GM12892 (cell line): Measurements from ENCODE around the gene TAPBP.

ENCODE experiments used
- DNase-seq: peaks from one replicate; pipeline ENCODE4 v3.0.0; 2011; ENCODE audit not compliant: insufficient read length
- FAIRE-seq: peaks from 2 replicates; lab custom pipeline; 2011; peaks lifted over from hg19 to GRCh38; lab: Jason Lieb, UNC
- POLR2A ChIP-seq: IDR thresholded peaks from 2 replicates; pipeline ENCODE4 v1.6.1; 2011; ENCODE audit warnings: low read depth, low read length, control low read depth
- POLR2AphosphoS5 ChIP-seq: IDR thresholded peaks from 2 replicates; pipeline ENCODE4 v1.6.1; 2011; ENCODE audit warnings: low read depth, low read length, control low read depth
- TAF1 ChIP-seq: IDR thresholded peaks from 2 replicates; pipeline ENCODE4 v1.6.1; 2011; ENCODE audit warnings: low read depth, mild to moderate bottlenecking, control low read depth, low read length, borderline replicate concordance

TAPBP gene

GRCh38 chr6:33317669-33318425, 4.0 kb upstream of the TAPBP start, which contains the start of gene ZBTB22:
Gene ZBTB22, minus strand, starts transcription at chr6:33317744. Its CDS starts 828 bp downstream, at chr6:33316916.
- DNase-seq (peak; percentile 79), FAIRE-seq (peak; percentile 94)
- peak; percentile 51; the same call in 1 of the 2 replicates for TF ChIP-seq POLR2AphosphoS5
- no peak for TF ChIP-seq TAF1
- peak; percentile 39; the same call in 1 of the 2 replicates for TF ChIP-seq POLR2A

GRCh38 chr6:33317419-33317668, 3.5 kb upstream of the TAPBP start:
- no peak for TF ChIP-seq TAF1
- no peak for TF ChIP-seq POLR2A
- TF ChIP-seq POLR2AphosphoS5: no peak
- DNase-seq: peak; percentile 56
- FAIRE-seq: no peak

GRCh38 chr6:33316603-33317418, 2.9 kb upstream of the TAPBP start:
- DNase-seq (no peak), FAIRE-seq (no peak)
- TF ChIP-seq TAF1: no peak
- TF ChIP-seq POLR2A: no peak
- TF ChIP-seq POLR2AphosphoS5: no peak

- DNase-seq: no peak
- TF ChIP-seq POLR2AphosphoS5 (no peak), TAF1 (no peak), POLR2A (no peak)
- FAIRE-seq: no peak
These were observed 2.1 kb upstream of the TAPBP start for GRCh38 chr6:33315793-33316602.

GRCh38 chr6:33314943-33315792, 1.3 kb upstream of the TAPBP start:
- DNase-seq: no peak
- FAIRE-seq: no peak
- TF ChIP-seq TAF1 (no peak), POLR2A (no peak), POLR2AphosphoS5 (no peak)

GRCh38 chr6:33314515-33314942, 651 bp upstream of the TAPBP start:
- FAIRE-seq: peak; percentile 74
- peak; percentile 45 for DNase-seq
- TF ChIP-seq POLR2A (no peak), POLR2AphosphoS5 (no peak), TAF1 (no peak)

GRCh38 chr6:33313105-33313708, 671 bp downstream of the TAPBP start:
- DNase-seq (peak; percentile 38), FAIRE-seq (no peak)
- TF ChIP-seq POLR2AphosphoS5 (no peak), TAF1 (no peak), POLR2A (no peak)

- FAIRE-seq (no peak), DNase-seq (peak; percentile 86)
- TF ChIP-seq TAF1: no peak
- TF ChIP-seq POLR2AphosphoS5: no peak
- peak; percentile 17; the same call in 1 of the 2 replicates for TF ChIP-seq POLR2A
These were observed 1.3 kb downstream of the TAPBP start for GRCh38 chr6:33312361-33313104.

GRCh38 chr6:33306356-33306755, 7.5 kb downstream of the TAPBP start:
- no peak for TF ChIP-seq TAF1
- no peak for TF ChIP-seq POLR2AphosphoS5
- no peak for TF ChIP-seq POLR2A
- FAIRE-seq: no peak
- DNase-seq: no peak
